GM19452 (cell line): Measurements from ENCODE around the gene MARK3.

Source experiments
- ATAC-seq: cut with Tn5 transposase; IDR thresholded peaks from one replicate; pipeline ENCODE4 v1.9.1; 2021; ENCODE audit not compliant: unreplicated experiment

The MARK3 gene

DNA sequence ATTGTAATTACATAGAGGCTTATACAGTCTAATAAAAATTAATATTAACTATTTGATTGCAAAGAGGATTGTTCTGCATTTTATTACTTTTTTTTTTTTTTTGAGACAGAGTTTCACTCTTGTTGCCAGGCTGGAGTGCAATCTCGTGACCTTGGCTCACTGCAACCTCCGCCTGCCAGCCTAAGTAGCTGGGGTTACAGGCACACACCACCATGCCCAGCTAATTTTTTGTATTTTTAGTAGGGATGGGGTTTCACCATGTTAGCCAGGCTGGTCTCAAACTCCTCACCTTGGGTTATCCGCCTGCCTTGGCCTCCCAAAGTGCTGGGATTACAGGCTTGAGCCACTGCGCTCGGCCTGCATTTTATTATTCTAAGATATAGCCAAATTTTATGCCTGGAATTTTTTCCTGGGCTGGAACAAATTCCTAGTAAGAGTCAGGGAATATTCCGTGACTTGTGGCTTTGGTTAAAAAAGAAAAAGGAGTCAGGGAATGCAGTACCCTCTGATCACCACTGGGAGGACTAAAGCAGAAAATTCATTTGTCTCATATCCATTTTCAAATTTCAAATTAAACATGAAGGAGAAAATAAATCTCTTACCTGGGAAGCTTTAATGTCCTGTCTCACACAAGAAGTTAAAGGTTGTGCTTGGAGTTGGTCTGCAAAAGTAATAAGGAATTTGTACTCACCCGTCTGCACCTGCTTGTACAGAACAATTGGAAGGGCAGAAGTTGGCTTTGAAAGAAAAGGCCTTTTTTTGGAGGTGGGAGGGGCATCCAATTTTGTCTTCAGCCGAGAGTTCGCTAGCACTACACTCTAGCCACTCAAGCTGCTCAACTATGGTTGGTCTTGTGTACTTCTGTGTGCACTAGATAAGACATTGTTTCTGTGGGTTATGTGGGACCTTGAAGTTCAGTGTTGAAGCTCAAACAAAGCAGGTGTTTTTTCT lies 8.7 kb downstream of the MARK3 start:
- no peak for ATAC-seq

DNA sequence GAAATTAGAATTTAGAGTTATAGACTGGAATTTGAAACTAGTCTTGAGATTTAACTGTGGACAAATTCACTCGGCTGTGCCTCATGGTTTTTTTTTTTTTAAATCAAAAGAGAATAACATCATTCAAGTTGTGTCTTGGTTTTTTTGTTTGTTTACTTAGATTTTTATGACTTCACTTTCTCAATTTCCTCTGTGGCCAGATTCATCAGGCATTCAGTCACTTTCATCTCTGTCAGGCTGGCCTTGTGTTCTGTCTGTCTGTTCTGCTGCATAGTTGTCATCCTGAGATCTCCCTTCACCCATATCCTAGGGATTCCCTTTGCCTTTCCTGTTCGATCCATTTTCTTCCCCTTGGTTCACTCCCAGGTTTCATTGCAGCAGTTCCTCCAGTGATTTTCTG lies 10.0 kb downstream of the MARK3 start:
- ATAC-seq = no peak

DNA sequence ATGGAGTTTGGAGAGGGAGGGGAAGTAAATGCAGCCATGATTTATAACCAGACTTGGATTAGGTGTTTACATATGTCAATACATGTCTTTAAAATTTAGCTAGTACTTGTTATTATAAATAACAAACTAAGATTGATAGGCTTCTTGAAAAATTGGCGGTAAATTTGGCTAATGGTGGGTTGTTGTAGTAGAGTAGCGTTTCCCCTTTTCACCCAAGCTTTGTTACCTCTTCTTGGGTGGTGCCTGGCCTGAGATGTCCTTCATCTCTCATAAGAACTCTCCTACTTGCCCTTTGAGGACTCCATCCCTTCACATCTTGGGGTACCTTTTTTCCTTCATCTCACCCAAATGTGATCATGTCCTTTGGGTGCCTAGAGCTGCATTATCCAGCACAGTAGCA lies 11.2 kb downstream of the MARK3 start:
- no peak for ATAC-seq

DNA sequence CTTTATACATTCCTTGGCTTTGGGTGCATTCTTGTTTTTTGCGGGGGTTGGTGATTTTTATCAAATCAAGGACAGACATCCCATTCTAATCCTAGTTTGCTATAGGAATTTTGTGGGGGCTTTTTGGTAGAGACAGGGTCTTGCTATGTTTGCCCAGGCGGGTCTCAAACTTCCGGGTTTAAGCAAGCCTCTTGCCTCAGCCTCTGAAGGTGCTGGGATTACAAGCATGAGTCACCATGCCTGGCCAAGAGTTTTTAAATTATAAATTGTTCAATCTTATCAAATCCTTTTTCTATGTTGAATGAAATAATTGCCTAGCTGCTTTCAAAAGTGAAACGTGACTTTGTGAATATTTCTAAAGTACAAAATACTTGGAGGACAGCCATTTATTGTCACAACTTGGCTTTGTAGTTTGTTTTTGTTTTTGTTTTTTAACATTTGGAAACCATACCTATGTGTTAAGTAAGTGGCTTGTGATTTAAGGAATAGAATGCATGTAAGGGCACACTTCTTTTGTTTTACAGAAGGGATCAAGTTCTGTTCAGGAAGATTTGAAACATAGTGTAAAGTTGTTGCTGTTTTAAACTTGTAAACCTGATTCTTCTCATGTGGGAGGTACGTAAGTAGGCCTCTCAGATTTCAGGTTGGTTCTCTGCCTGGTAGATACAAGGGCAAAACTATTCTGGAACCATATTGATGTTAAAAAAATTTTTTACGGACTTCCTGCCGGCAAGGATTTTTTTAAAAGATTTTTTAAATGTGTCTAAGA lies 13.4 kb downstream of the MARK3 start:
- ATAC-seq = no peak

DNA sequence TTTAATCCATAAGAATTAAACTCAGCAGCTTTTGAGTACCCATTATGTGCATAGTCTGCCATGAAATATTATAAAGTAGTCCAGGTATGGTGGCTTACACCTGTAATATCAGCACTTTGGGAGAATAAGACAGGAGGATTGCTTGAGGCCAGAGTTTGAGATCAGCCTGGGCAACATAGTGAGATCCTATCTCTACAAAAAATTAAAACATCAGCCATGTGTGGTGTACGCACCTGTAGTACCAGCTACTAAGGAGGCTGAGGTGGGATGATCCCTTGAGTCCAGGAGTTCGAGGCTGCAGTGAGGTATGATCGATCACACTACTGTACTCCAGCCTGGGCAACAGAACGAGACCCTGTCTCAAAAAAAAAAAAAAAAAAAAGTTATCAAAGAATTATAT lies 15.3 kb downstream of the MARK3 start:
- ATAC-seq = no peak

DNA sequence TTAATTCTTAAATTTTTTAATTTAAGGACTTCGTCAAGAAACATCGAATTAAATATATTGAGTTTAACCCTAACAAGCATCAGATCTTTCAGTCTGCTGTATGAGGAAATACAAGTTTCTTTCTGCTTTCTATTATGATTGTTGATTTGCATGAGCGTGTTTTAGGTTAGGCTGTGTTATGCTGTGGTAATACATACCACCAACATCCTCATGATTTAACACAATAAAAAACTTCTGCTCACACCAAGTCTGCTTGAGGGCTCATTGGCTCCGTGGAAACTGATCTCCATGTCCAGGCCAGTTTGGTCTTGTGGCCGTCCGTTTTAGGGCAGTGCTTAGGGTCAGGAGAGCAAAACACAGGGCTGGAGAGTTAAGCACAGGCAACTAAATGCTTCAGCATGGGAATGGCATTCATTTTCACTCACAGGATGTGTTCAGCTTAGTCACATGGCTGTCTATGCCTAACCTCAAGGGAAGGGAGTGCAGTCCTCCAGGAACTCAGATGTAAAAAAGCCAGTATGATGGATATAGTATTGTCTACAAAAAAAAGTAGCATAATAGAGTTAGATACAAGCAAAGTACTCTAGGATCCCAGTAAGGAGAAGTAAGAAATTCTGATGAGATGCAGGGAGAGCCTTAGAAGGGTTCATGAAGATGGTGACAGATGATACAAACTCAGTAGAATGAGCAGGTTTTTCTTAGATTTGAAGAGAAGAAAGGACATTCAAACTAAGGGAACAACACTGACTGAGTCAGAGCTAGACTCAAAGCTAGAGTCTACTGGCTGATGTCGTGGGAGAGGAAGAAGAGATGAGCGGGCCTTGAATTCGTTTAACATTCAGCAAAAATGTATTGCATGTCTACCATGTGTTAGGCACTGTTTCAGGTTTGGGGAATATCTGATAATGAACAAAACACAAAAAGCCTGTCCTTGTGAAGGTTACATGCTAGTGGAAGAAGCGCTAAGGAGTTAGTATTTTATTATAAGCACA lies 16.3 kb downstream of the MARK3 start:
- no peak for ATAC-seq

DNA sequence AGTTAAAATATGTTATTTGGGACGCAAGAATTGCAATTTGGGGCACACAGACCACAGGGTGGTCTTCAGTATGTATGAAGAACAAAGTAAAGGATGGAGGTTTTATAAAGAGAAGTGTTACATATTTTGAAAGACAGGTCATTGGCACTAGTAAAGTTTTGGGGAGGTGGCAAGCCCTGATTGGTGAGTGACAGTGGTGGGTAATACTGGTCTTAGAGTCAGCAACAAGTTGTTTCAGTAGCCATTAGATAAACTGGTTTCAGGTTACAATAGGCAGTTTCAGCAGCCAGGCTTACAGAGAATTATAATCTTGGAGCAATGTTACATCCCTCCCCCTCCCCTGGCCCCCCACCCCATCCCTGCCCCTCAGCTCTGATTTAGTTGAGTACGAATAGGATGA lies 17.5 kb downstream of the MARK3 start:
- no peak for ATAC-seq

DNA sequence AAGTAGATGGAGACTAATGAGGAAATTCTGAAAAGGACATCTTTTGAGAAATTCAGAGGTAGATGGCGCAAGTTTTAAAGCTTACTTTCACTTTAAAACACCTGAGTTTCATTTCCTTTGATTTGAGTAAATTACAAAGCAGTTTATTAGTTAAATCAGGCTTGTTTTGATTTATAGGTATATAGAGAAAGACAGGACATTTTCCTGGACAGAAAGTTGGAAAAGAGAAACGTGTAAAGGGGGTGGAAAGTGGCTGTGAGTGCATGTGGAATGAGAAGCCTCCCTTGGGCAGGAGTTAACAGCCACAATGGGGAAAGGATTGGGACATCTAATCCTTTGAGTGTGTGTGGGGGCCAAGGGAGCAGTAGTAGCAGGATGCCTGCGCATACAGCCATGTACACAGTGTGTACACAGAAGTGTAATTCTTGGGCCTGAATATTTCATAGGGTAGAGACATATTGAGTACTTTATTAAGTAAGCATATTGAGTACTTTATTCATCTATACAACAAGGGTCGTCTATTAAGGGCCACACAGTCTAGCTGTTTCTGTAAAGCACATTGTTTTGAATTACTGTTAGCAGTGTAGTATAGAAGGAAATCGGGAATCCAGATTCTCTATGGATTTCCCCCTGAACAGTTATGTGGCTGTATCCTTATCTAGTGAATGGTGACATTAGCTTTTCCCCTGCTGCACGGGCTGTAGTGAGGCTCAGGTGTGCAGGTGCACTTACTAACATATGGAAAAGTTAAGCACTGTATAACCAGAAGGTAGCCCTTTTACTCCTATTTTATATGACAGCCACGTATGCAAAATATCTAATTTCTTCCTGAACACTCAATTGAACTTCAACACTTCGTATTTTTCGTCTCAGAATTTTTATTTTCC lies 19.1 kb downstream of the MARK3 start:
- ATAC-seq = no peak

DNA sequence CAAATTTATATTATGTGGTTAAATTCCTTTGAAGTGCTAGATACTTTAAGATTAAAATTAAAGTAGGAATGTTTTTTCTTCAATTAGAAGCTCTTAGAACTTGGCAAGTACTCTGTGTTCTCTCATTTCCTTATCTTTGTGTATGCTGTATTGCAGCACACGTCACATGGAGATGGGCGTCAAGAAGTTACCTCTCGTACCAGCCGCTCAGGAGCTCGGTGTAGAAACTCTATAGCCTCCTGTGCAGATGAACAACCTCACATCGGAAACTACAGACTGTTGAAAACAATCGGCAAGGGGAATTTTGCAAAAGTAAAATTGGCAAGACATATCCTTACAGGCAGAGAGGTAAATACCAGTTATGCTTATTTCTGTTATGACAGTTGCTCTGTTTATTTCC lies 19.7 kb downstream of the MARK3 start:
- ATAC-seq = no peak

DNA sequence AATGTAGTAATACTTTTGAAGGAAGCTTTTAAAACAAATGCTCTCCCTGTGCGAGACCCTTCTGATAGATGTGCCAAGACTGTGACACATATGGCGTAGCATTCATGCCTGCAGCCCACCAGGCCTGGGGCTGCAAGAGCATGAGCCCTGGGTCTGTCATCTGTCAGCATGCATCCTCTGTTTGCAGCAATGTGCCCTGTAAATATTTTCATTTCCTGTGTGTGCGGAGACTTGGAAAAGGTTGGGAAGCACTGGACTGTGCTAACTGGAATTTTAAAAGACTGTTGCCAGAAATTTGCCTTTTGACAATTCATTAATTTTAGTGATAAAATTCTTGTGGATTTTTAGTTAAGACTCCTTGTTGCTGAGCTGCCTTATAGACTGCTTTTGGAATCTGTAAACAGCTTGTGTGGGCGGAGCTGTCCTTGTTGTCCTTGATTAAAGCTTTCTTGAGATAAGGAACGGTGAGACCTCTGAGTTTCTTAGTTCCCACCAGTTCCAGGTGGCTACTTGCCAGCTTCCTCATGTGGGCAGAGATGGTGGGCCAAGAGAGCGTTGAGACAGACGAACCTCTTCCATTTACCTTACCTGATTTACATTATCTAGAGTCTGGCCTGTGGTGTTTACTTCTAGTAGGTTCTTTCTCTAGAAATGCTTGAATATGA lies 23.4 kb downstream of the MARK3 start:
- no peak for ATAC-seq

DNA sequence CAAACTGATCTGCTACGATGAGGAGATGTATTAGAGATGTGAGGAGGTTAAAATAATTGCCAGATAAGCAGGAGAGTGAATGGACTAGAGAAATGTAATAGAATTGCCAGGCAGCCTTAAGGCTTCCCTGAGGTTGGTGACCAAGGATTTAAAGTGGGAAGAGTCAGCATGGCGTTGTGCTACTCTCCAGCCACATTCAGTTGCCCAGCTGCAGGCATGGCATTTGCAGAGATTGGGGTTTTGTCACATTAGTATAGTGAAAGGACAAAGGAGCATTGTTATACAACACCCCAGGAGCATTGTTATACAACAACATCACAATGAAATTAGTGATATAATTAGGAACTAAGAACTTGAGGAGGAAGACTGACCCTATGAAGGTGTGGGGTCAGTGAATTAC lies 31.7 kb downstream of the MARK3 start:
- ATAC-seq = no peak

DNA sequence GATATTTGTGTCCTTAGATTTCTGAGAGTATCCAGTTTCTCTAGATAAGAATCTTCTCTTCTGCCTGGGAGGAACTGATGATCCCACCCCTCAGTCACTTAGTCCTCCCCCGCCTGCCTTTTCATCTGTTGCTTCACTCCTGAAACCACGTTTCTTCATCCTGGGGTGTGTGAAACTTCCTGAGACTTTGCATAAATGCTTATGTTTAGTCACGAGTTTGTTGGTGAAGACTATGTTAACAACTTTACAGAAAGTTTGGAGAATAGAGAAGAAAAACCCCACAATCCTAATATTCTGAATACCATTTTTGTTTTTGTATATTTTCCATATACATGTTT lies 33.2 kb downstream of the MARK3 start:
- ATAC-seq = no peak

DNA sequence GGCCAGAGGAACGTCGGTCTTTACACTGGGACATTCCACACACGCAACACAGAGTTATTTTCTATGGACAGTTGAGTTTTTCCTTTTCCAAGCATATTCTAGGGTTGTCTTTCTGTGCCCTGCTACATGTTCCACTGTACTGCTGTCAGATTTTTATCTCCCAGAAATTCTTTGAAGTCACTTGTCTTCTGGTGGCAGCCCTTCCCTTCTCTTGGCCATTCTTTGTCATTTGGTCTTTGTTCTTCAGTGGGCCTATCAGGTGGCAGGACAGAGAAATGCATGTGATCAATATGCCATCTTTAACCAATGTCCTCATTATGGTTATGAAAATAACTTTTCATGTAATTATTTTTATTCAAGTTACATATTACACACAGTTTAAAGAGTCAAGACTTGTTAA lies 36.3 kb downstream of the MARK3 start:
- no peak for ATAC-seq

DNA sequence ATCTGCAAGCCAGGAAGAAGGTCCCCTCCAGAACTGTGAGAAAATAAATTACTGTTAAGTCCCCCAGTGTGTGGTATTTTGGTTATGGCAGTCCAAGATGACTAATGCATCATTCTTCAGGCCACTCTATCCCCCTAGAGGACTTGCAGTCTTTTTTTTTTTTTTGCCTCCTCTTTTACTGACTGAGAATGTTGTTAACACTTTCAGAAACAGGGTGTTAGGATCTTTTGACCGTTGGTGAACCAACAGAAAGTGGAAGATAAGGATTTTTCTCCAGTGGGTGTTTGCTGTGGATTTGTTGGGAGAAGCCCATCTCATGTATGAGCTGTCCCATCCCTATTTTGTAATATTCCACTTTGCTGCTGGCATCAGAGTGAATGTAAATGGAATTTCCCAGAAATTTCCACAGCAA lies 37.8 kb downstream of the MARK3 start:
- no peak for ATAC-seq

DNA sequence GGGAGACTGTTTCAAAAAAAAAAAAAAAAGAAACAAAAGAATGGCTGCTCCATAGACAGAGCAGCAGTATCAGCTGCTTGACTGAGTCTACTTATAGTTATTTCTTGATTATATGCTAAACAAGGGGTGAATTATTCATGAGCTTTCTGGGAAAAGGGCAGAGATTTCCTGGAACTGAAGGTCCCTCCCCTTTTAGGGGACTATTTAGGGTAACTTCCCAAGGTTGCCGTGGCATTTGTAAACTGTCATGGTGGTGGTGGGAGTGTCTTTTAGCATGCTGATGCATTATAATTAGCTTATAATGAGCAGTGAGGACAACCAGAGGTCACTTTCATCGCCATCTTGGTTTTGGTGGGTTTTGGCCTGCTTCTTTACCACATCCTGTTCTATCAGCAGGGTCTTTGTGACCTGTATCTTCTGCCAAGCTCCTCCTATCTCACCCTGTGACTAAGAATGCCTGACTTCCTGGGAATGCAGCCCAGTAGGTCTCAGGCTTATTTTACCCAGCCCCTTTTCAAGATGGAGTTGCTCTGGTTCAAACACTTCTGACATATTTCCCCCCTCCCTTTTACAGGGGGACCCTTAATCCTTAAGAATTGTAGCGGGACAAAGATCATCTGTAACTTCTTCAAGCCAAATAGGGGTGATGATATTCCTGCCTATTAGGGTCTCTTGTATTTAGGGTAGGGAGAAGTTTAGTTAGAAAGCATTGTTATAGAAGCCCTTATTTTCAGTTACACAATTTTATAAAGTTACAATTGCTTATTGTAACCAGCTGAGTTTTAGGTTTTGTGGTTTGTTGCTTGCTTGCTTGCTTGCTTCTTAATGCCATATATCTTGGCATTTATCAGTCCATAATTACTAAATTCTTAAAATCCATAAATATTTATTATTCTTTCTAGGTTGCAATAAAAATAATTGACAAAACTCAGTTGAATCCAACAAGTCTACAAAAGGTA lies 42.5 kb downstream of the MARK3 start:
- no peak for ATAC-seq

DNA sequence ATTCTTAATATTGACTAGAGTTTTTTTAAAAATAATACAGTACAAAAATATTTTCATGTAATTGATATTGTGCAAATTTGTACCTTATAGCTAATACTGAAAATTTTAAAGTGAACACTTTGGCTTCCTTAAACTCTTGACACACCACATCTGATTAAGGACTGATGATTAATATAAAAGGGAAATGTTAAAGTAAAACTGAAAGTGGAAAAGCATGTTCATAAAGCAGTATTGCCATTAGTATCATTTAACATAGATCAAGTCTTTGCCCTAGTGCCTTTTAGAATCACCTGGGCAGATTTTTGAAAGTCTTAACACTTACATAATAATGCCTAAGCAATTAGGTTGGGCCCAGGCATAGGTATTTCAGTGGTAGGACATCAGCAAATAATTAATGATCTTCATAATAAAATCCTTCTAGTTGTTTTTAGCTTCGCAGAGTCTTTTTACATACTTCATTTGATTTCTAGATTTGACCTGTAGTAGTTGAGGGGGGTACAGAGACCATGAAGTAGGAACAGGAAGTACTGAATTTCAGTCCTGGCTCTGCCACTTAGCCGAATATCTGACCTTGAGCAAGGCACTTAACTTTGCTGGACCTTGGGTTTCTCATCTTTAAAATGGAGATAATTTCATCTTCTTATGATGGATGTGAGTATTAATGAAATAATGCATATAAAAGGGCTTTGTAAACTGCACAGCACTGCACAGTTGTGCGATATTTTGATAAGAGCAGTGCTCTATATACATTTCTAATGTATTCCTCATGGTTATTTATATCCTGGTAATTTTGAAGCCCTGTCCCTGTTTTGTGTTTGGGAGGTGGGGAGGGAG lies 43.7 kb downstream of the MARK3 start:
- no peak for ATAC-seq

DNA sequence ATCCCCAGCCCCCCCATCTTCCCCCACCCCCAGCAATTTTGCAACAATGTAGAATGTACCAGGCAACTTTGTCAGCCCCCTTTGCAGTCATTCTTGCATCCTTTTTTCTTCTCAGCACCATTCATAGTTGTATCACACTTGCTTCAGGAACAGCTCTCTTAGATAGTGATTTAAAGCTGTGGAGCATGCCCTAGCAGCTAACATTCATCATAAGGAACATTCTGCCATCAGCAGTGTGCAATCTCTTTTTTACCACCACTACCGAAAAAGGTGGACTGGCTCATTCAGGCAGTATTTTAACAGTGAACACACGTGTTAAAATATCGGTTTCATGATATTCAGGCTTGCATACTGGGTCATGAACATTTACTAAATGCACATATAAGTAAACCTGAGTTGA lies 45.1 kb downstream of the MARK3 start:
- no peak for ATAC-seq

DNA sequence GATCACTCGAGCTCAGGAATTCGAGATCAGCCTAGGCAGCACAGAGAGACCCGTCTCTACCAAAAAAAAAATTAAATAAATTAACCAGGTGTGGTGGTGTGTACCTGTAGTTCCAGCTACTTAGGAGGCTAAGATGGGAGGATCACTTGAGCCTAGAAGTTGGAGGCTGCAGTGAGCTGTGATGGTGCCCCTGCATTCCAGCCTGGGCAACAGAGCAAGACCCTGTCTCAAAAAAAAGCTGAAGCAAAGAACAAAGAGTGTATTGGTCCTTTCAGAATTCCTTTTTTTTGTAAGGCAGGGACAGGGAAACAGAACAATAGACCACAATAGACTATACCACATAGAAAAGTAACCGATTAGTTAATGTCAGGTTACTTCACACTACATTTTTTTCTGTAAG lies 47.4 kb downstream of the MARK3 start:
- no peak for ATAC-seq
